Glomerular endothelial cell (primary cell): ENCODE data around the gene SPDEF. TPM values are rescaled to one million over a fixed set of nuclear protein-coding genes. Genes with fewer than 3 reads are reported as not detected.

Source experiments
- DNase-seq: peaks from one replicate; pipeline ENCODE4 v3.0.0-alpha.2; 2011; ENCODE audit warnings: low read depth, low spot score; ENCODE audit errors: extremely low read depth
- total RNA-seq: library from RNA; depleted of rRNA; stranded (reverse); fragments of >200 nt; gene quantifications from 2 replicates; pipeline ENCODE4 v1.2.3, GENCODE V29; 2015

SPDEF gene
- total RNA-seq, result not detected in 2 replicates

DNA sequence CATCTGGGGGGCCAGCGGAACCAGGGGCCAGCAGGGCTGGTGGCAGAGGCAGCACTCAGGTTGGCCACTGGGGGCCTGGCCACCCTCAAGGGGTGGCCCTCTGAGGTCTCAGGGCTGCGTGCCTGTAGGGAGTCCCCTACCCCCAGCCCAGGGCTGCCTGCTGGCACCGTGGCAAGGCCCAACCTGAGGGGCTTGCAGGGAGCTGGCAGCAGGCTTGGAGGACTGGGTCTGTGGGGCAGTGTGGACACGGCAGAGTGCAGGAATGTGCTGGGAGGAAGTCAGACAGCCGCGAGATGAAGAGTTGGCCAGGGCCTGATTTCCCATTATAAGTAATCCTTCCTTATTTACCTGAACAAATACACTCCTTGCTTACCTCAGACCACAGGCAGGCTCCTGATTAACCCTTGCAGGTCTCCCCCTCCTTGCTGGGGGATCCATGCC, at the start of gene SPDEF:
SPDEF (minus strand) TSS at position 299 of the 441 bp plus-strand sequence. CDS start 11,874 bp downstream, outside the sequence.
- DNase-seq, result no peak

DNA sequence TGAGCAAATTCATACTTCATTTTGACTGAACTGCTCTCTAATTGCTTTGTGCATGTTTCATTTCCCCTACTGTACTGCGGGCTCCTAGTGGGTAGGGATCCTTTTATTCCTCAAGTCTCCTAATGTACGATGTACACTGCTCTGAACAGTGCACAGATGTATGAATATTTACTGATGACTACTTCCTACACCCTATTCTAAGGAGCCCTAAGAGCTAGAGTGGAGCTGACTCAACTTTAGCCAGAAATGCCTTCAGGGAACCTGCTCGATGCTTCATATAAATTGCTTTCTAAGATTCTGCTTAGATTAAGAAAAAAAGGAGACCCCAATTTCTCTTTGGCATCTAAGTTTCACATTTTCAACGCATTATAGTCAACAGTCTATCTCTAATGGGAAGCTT, 47.6 kb upstream of the SPDEF start:
- no peak for DNase-seq

DNA sequence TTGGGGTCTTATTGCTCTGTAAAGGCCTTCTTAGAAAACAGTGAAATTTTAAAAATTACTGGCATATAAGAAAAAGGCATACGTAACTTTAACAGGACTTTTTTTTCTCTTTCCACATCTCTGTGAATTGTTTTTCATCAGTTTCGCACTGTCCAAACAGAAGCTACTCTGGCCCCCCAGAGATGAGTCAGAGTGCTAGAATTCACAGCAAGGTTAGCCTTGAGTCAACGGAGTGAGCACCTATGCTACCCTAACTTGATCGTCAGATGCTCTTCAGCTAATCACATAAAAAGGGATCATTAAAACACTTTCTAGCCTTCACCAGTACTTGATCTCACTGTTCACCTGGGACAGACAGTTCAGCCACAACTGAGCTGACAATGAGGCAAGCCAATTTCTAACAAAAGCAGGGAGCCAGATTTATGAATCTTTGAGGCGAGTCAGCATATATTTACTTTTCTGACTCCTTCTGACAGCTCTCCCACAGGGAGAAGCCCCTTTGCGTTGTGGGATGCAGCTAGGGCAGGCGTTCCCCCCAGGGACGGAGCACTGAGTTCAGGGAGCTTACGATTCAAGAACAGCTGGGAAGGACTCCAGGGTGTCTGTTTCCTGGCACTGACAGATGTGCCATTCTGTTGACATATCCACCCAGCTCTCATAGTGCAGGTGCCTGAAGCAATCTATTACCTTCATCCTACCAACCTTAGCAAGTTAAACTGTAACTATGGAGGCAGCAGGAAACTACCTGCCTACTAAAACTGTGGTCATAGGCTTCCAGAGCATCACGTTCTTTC, 46.4 kb upstream of the SPDEF start:
- DNase-seq, result no peak

DNA sequence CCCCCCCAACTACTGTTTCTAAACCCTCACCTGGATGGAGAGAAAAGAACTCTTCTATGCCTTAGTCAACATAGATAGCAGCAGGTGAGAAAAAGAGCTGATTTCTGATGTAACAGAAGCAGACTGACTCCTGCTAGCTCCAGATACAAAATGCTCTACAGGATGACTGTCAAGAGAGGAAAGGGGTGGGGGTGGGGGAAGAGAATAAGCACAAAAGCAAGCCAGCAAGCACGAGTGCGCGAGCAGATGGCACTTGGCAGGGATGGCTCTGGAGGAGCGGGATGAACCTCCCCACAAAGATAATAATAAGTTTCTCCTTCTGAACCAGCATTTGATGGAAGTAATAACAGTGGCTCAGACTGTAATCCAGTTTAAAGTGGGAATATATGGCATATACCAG, 45.6 kb upstream of the SPDEF start:
- no peak for DNase-seq

DNA sequence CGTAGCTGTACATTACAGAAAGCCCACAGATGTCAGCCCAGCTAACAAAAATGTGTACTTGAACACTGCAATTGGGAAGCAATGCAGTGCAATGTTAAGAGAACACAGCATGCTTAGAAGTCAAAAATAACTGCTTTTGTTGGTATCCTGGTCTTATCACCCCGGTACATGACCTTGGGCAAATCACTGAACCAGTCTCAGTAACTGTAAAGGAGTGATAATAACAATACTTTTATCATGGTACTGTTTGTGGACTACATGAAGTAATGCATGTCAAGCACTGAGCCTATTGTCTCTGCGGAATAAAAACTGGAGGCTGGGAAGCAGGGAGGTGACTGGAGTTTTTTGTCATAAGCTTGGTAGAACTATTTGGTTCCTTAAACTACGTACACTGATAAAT, 44.7 kb upstream of the SPDEF start:
- DNase-seq, result no peak

DNA sequence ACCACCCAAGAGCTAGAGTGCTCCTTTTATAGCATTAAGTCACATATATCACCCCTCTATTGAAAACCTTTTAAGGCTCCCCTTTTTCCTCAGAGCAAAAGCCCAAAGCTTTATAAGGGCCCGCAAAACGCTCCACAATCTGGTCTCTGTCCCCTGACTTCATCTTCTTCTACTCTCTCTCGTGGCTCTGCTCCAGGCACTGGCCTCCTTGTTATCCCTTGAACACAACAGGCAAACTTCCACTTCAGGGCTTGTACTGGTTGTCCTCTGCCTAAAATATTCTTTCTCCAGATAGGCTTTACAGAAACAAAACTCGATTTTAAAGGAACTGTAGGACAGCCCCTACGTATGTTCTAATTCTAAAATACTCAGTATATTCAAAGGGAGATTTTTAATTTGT, 44.0 kb upstream of the SPDEF start:
- no peak for DNase-seq

DNA sequence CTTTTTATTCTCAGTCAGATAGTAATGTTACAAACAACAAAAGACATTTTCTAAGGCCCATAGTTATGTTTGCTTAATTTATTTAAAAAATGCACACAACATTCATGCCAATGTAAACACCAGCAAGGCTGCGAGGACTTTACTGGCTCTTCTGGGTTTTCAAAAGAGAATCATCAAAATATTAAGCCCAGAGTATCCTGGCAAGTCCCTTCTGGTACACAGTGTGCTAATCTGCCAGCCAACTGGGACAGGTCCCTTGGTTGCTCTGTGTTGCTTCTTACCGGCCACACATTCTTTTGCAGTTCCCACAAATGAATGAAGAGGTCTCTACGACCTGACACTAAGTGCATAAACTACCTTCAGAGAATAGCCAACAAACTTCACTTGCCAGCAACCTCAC, 42.6 kb upstream of the SPDEF start:
- DNase-seq, result no peak

DNA sequence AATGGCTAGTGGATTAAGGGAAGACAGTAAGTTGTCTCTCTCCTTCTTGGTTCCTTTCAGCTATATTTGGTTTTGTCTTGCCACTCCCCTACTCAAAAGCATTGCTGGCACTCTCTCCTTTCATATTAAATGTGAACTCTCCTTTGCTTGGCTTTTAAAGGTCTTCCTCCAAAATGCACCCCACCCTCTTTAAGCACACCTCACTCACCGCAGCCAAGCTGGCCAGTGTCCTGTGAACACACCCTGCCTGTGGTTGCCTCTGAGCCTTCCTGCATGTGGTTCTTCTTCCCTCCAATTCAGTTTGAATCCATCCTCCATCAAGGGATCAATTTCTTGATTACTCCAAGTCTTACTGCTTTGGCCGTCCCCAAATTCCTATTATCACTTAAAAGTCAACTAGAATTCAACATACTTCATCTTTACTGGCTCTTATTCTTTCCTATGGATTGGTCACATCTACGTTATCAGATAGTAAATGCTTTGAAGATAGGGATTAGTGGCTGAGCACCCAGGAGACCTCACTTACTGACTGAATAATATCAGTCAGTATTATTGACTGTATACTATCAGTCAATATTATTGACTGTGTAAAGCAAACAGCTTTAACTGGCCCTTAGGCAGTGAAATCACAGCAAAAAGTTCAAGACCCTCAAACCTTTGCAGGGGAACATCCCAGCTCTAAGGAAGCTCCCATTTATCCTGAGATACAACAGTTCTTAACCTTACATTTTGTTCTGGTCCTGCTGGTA, 41.6 kb upstream of the SPDEF start:
- DNase-seq, result no peak

DNA sequence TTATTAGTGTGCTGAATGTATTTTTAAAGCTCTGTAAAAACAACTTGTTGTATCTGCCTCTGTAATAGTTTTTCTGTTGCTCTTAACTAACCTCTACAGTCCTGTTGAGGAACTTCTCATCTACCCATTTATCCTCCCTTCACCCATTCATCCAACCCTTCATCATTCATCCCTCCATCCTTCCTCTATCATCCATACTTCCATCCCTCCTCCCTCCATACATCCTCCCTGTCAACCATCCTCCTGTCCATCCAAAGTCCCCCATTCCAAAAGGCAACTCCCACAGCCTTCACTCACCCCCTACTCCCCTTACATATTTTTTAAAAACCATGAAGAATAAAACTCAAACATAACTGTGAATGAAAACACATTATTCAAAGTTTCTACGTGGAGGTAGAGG, 40.7 kb upstream of the SPDEF start:
- no peak for DNase-seq

DNA sequence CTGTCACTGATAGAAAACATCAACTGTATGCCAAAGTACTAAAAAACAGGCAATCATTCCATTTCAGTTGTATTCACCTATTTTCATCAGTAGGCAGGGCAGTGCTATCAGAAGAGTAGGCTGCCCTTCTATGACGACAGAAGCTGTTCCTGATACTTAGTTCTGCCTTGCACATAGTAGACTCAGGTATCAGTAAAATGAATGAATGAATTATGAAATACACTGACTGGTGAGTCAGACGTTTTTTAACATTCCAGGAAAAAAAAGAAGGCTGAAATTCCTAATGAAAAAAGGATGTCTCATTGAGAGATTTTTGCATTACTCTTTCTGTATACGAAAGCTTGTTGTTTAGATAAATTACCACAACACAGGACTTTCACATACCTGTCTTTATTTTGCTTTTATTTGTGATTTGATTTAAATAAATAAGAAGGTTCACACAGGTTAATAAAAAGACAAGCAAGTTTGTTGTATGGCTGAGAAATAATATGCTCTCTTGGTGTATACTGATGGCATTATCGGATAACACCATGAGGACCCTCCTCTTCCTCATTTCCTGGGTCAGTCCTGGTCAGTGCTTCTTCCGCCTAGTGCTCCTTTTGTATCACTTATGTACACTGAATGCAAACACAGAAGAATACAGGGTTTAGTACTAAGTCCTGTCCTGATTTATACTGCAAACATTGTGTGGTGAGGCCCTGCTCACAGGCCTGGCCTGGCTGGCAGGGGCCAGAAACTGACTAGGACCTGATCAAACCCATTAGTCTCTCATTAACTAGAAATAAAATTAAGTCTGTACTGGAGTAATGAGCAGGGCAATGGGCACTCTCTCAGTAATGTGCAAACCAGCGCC, 39.4 kb upstream of the SPDEF start:
- no peak for DNase-seq

DNA sequence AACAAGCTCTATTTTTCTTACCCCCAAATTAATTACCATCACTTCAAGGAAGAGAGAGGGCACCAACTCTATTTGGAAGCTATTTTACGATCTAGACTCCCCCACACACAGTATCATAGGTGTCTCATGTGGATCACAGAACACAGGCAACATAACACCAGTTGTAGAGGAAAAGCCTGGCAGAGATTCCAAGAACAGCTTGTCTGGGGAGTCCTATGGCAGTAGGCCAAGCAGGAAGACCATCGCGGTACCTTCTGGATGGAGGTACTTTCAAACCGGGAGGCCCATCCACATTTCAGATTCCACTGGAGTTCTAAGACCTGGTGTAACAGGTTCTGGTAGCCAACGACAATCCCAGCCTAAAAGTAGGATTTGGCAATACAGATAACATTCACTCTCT, 37.6 kb upstream of the SPDEF start:
- no peak for DNase-seq

DNA sequence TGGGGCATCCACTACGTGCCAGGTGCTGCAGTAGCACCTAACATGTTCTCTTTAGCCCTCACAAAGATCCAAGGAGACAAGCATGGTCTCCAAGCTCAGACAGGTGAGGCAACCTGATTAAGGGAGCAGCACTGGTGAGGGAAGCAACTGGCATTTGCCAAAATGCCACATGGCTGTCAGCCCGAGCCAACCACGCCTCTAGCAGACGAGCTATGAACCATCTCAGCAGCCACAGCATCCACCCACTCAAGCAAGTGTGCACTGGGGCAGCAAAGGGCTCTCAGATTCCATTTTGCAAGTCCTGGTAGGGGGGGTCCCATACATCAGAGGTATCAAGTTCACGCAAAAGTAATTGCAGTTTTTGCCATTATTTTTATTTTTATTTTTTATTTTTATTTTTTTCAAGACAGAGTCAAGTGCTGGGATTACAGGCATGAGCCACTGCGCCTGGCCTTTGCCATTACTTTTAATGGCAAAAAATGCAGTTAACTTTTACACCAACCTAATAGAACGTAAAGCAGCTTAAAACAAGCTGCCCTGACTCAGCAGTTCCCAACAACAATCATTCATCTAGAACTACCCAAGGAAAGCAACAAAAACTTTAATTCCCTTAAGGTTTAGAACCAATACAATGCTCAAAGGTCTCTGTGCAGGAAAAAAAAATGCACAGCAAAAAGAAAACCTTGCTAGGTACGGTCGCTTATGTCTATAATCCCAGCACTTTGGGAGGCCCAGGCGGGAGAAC, 36.3 kb upstream of the SPDEF start:
- DNase-seq, result no peak

DNA sequence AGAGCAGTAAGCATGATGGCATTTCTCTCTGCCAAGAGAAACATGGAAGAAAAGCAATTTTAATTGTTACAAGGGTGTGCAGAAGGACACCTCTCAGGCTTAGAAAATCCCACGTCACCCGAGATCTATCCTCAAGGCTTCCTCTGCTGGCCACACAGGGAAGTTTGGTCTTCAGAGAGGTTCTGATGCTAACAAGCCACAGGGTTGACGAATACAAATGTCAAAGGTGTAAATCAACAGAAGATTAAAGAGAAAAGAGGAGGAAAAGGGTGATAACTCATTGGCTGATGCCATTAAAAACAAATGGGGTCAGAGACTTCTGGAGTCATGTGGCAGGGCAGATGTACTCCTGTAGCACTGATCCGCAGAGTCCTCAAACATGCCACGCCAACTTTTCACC, 33.6 kb upstream of the SPDEF start:
- no peak for DNase-seq

DNA sequence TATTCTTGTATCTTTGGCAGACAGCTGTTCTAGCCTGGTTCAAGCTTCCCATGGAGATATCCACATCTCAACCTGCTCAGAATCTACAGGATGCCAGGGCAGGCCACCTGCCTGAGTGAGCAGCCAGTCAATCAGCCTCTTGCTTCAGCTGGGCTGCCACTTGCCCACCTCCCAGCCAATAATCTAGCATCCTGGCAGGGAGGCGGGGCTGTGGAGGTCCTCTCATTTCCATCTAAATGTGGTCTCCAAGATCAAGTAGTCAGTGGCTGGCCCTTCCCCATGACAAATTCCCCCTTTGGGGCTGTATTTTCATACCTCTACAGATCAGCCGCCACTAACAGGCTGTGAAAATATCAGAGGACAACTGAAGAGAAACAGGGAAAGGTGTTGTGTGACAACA, 33.0 kb upstream of the SPDEF start:
- DNase-seq, result no peak

DNA sequence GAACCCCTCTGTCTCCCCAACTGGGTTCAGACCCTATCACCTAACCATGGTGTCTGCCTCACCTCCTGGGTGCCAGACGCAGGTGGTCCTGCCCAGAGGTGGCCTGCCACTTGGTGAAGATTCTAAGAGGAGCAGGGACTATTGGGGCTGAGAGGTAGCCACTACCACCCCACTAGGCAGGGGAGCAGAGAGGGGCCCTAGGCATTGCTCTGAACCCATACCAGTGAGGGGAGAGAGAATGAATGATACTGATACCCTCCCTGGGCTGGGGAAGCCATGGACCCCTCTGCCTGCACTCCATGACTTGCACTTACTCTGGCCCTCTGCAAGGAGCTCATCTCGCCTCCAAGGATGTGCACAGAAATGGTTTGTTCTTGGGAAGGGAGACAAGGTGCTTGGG, 31.7 kb upstream of the SPDEF start:
- no peak for DNase-seq

DNA sequence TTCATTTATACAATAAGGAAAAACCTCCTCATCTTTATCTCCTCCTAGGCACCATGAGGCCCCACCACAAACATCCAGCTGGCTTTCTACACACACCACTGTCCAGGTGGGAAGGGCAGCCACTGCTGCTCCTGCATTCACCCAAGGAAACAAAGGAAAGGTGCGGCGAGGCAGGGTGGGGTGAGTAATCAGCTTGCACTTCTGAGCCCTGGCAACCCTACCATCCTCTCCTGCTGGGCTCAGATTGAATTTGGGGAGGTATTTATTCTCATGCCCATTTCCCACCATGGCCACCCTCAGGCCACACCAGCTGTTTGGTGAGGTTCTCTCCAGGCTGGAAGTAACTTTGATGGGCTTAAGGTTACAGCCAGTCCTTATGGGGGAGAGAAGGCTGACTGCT, 31.2 kb upstream of the SPDEF start:
- no peak for DNase-seq

DNA sequence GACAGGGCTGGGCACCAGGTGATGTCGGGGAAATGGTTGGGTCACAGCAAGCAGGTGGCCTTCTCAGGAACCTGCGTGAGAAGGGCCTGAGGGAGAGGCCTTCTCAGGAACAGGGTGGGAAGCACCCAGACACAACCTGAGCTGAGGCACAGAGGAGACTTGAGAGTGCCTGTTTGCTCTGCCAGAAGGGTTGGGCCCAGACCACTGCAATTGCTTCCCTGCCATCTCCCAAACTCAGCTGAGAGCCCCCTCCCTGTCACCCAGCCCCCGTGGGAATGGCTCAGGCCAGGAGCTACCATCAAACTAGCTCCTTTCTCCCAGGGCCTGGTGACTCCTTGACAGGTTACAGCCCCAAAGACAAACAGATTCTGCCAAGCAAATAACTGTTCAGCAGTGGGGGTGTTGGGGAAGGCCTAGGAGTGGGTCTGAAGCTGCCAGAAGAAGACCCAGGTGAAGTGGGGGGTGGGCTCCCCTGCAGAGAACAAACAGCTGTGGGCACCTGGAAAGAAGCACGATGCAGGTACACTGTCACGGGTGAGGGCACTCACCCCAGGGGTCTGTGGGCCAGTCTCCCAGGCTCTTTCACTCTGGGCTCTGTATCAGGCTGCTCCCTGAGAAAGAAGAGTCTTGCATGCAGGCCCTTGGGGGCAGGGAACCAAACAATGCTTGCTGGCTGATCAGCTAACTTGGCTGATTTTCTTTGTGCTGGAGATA, 30.4 kb upstream of the SPDEF start:
- DNase-seq, result no peak

DNA sequence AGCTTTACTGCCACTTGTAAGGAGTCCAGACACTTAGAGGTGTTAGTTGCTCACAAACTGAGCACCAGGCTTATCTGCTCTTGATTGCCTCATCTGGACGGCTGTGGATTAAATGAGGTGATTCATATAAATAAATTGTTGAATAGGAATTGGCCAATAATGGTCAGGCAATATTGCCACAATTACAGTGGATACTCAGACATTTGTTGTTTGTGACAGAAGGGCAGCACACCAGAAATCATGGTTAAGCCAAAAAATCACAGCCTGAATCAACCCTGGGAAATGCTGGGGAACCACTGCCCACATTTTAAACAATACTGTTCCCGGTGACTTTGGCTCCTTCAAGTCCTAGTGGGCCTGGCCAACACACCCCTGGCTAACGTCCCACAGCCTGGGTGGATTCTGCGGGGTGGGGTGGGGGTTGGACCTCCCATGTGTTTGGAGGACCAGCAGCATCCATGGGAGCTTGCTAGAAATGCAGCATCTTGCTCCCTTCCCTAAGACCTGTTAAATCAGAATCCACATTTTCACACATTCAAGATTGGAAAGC, 29.5 kb upstream of the SPDEF start:
- DNase-seq, result no peak

DNA sequence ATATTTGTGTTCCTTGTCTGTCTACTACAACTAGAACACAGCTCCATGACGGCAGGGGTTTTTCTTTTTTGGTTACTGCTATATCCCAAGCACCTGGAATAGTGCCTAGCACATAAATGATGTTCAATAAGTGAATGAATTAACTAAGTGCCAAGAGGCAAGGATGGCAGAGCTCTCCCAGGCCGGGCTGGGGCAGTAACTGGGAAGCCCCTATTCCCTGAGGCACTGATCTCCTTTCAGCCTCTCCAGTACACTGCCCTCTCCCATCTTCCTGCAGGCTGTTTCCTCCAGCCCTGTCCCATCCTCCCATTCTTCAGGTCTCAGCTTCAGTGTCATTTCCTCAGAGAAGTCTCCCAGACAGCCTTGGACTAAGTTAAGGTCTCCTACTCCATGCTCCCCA, 29.0 kb upstream of the SPDEF start:
- no peak for DNase-seq

DNA sequence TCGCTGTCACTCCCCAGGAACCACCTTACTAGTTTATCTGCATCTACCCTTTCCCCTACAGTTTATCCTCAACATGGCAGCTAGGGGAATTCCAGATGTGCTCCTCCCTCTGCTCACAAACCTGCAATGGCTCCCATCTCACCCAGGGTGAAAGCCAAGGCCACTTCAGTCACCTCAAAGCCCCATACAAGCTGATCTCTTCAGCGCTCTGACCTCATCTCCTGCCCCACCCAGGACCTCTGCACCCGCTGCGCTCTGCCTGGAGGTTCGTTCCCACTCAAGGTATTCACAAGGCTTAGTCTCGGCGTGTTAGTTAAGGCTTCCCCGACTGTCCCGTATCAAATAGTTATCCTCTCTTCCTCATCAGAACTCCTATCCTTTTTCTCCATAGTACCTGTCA, 28.6 kb upstream of the SPDEF start:
- DNase-seq, result no peak
